ENCODE data around the gene GPR176.

GPR176 gene

DNA sequence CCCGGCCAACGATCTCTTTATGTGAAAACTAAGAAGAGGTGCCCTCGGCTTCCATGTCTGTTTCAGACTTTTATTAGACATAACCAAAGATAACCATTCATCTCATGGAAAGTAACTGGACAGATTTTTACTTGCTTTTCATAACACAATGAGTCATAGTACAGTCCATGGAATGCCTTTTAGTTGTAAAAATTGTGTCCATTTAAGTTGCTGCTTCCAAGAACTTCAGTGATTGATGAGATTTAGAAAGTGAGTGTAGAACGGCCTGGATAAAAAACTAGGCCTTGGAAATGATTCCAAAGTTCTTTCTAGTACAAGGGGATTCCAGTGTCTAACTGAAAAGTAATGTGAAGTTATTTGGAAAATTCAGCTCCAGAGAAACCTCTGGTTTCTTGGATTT, 24.7 kb upstream of the GPR176 start:
- no peak overlapping the region for H3K4me3 Mint-ChIP-seq
- no peak overlapping the region for H3K27ac Mint-ChIP-seq
- peaks cover 50% of the 10 kb centered on the region for H3K36me3 Mint-ChIP-seq (ENCODE audit: low read depth)
- no peak for DNase-seq (ENCODE audit: low spot score)
- H3K27me3 Mint-ChIP-seq (ENCODE audit: low read depth), result no peaks in the 10 kb centered on the region
- H3K9me3 Mint-ChIP-seq, result no peaks in the 10 kb centered on the region
- peaks cover 25% of the 10 kb centered on the region for H3K4me1 Mint-ChIP-seq (ENCODE audit: low read depth)

GRCh38 chr15:39942753-39943150, 22.7 kb upstream of the GPR176 start:
- no peak for DNase-seq (ENCODE audit: low spot score)
- Mint-ChIP-seq H3K36me3 (ENCODE audit: low read depth) (peaks cover 58% of the 10 kb centered on the region), H3K4me1 (ENCODE audit: low read depth) (peaks cover 24% of the 10 kb centered on the region), H3K27ac (no peak overlapping the region), H3K27me3 (ENCODE audit: low read depth) (no peaks in the 10 kb centered on the region), H3K9me3 (no peaks in the 10 kb centered on the region), H3K4me3 (no peak overlapping the region)

- H3K4me3 Mint-ChIP-seq, result no peak overlapping the region
- DNase-seq (ENCODE audit: low spot score), result no peak
- H3K27ac Mint-ChIP-seq, result no peak overlapping the region
- H3K9me3 Mint-ChIP-seq, result no peaks in the 10 kb centered on the region
- H3K4me1 Mint-ChIP-seq (ENCODE audit: low read depth), result peaks cover 20% of the 10 kb centered on the region
- H3K27me3 Mint-ChIP-seq (ENCODE audit: low read depth), result no peaks in the 10 kb centered on the region
- peaks cover 60% of the 10 kb centered on the region for H3K36me3 Mint-ChIP-seq (ENCODE audit: low read depth)
Measured at GRCh38 chr15:39942101-39942752, 22.2 kb upstream of the GPR176 start.

DNA sequence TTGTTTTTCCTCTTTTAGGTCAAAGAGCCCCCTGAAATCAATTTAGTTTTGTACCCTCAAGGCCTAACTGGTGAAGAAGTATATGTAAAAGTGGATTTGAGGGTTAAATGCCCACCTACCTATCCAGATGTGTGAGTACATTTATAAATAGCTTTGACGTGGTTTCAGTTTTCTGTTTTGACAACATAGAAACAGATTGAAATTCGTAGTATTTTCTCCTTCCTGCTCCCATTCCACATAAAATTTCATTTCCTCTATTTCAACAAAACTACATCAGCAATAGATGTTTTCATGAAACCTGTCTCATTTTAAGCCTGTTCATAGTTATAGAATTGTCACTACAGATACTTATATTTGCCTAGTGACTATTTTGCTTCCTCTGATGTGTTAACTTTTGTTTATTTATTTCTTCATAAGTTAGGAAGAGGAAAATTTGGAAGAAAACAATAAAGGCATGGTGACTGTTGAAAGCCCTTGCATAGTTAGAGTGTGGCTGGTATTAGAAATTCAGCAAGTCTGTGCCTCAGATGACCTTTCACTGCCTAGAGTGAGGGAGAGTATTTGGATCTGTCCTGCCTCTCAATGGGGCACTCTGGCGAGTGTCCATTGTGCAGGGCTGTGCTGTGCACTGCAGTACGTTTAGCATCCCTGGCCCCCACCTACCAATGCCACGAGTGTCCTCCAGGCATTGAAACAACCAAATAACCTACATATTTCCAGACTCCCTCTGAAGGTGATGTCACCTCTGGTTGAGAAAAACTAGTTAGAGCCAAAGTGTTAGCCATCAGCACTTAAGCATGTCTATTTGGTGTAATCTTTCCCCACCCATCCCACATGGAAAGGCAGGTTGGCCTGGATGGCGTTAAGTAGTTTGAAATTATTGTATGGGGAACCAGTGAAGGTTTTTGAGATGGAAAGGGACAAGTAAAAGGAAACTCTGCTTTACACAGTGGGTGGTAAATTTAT, 19.7 kb upstream of the GPR176 start:
- peaks cover 52% of the 10 kb centered on the region for H3K36me3 Mint-ChIP-seq (ENCODE audit: low read depth)
- H3K9me3 Mint-ChIP-seq, result no peaks in the 10 kb centered on the region
- no peaks in the 10 kb centered on the region for H3K27me3 Mint-ChIP-seq (ENCODE audit: low read depth)
- H3K27ac Mint-ChIP-seq, result no peak overlapping the region
- H3K4me3 Mint-ChIP-seq, result no peak overlapping the region
- no peak for DNase-seq (ENCODE audit: low spot score)
- peaks cover 33% of the 10 kb centered on the region for H3K4me1 Mint-ChIP-seq (ENCODE audit: low read depth)

GRCh38 chr15:39937696-39938095, 17.6 kb upstream of the GPR176 start:
- no peak for DNase-seq (ENCODE audit: low spot score)
- Mint-ChIP-seq H3K4me3 (no peak overlapping the region), H3K27ac (no peak overlapping the region)

GRCh38 chr15:39936681-39937080, 16.6 kb upstream of the GPR176 start:
- Mint-ChIP-seq H3K36me3 (ENCODE audit: low read depth) (peaks cover 28% of the 10 kb centered on the region), H3K27me3 (ENCODE audit: low read depth) (no peaks in the 10 kb centered on the region), H3K27ac (no peak overlapping the region), H3K4me3 (no peak overlapping the region), H3K9me3 (no peaks in the 10 kb centered on the region), H3K4me1 (ENCODE audit: low read depth) (peaks cover 40% of the 10 kb centered on the region)
- DNase-seq (ENCODE audit: low spot score), result no peak

More at GRCh38 chr15:39937696-39938095, 17.6 kb upstream of the GPR176 start:
- H3K27me3 Mint-ChIP-seq (ENCODE audit: low read depth), result no peaks in the 10 kb centered on the region
- peaks cover 42% of the 10 kb centered on the region for H3K4me1 Mint-ChIP-seq (ENCODE audit: low read depth)
- peaks cover 34% of the 10 kb centered on the region for H3K36me3 Mint-ChIP-seq (ENCODE audit: low read depth)
- H3K9me3 Mint-ChIP-seq, result no peaks in the 10 kb centered on the region

GRCh38 chr15:39936187-39936586, 16.1 kb upstream of the GPR176 start:
- H3K4me1 Mint-ChIP-seq (ENCODE audit: low read depth), result peaks cover 40% of the 10 kb centered on the region
- no peak for DNase-seq (ENCODE audit: low spot score)
- H3K36me3 Mint-ChIP-seq (ENCODE audit: low read depth), result peaks cover 28% of the 10 kb centered on the region
- no peak overlapping the region for H3K27ac Mint-ChIP-seq
- no peaks in the 10 kb centered on the region for H3K9me3 Mint-ChIP-seq
- no peaks in the 10 kb centered on the region for H3K27me3 Mint-ChIP-seq (ENCODE audit: low read depth)
- no peak overlapping the region for H3K4me3 Mint-ChIP-seq

GRCh38 chr15:39935241-39935640, 15.2 kb upstream of the GPR176 start:
- no peaks in the 10 kb centered on the region for H3K9me3 Mint-ChIP-seq
- H3K4me3 Mint-ChIP-seq, result peak overlapping the region; percentile 67
- peaks cover 40% of the 10 kb centered on the region for H3K4me1 Mint-ChIP-seq (ENCODE audit: low read depth)
- DNase-seq (ENCODE audit: low spot score), result no peak
- peaks cover 25% of the 10 kb centered on the region for H3K36me3 Mint-ChIP-seq (ENCODE audit: low read depth)
- no peaks in the 10 kb centered on the region for H3K27me3 Mint-ChIP-seq (ENCODE audit: low read depth)
- H3K27ac Mint-ChIP-seq, result peak overlapping the region; percentile 38

- H3K27ac Mint-ChIP-seq, result peak overlapping the region; percentile 69
- DNase-seq (ENCODE audit: low spot score), result peak; percentile 13
- H3K36me3 Mint-ChIP-seq (ENCODE audit: low read depth), result peaks cover 18% of the 10 kb centered on the region
- H3K4me3 Mint-ChIP-seq, result peak overlapping the region; percentile 84
- H3K27me3 Mint-ChIP-seq (ENCODE audit: low read depth), result no peaks in the 10 kb centered on the region
- H3K4me1 Mint-ChIP-seq (ENCODE audit: low read depth), result peaks cover 38% of the 10 kb centered on the region
- H3K9me3 Mint-ChIP-seq, result no peaks in the 10 kb centered on the region
Measured at GRCh38 chr15:39934397-39935071, 14.5 kb upstream of the GPR176 start.

DNA sequence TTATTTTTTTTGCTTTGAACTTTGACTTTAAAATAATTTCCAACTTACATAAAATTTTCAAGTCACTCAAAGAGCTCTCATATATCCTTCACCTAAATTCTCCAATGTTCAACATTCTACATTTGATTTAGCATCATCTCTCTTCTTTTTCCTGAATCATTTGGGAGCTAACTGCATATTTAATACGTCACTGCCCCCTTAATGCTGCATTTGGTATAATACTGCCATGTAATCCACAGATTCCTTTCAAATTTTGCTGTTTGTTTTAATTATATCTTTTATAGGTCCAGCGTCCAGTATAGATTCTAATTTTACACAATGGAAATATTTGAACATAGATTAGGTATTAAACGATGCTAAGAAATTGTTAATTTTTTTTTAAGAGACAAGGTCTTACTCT, 11.5 kb upstream of the GPR176 start:
- no peaks in the 10 kb centered on the region for H3K27me3 Mint-ChIP-seq (ENCODE audit: low read depth)
- H3K27ac Mint-ChIP-seq, result no peak overlapping the region
- no peak for DNase-seq (ENCODE audit: low spot score)
- no peak overlapping the region for H3K4me3 Mint-ChIP-seq
- peaks cover 27% of the 10 kb centered on the region for H3K4me1 Mint-ChIP-seq (ENCODE audit: low read depth)
- no peaks in the 10 kb centered on the region for H3K9me3 Mint-ChIP-seq
- peaks cover 7% of the 10 kb centered on the region for H3K36me3 Mint-ChIP-seq (ENCODE audit: low read depth)

GRCh38 chr15:39926526-39926925, 6.5 kb upstream of the GPR176 start:
- Mint-ChIP-seq H3K9me3 (peaks cover 3% of the 10 kb centered on the region), H3K27ac (no peak overlapping the region), H3K36me3 (ENCODE audit: low read depth) (no peaks in the 10 kb centered on the region), H3K4me3 (no peak overlapping the region), H3K27me3 (ENCODE audit: low read depth) (peaks cover 4% of the 10 kb centered on the region), H3K4me1 (ENCODE audit: low read depth) (peaks cover 13% of the 10 kb centered on the region)
- no peak for DNase-seq (ENCODE audit: low spot score)

DNA sequence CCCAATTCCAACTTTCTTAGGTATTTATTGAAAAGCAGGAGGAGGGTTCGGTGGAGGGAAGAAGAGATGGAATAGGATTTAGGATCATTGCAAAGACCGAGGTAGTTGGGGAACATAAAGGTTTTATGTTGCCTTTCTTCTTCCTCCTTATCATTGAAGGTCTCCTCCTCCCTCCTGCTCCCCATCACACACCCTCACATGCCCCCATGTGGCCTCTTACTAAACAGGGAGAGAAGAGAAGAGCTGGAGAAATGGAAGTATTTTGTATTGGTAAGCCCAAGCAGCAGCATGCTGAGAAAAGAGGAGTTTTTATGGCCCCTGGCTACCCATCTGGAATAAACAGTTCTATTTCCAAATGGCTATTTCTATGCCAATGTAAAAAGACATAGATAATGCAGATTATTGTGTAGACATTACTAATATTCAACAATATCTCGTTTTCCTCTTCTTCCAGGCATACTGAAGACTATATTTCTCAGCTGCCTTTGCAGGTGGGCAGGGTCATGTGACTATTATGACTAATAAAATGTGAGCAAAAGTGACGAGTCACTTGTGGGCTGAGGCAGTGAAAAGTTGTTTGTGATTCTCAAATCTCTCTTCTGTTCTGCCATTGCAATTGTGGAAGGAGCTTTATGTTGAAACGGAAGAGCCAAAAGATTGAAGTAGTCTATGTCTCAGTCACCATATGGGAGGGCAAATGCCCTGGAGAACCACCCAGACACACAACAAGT, 5.2 kb upstream of the GPR176 start:
- Mint-ChIP-seq H3K27ac (no peak overlapping the region), H3K4me3 (no peak overlapping the region)
- no peak for DNase-seq (ENCODE audit: low spot score)

DNA sequence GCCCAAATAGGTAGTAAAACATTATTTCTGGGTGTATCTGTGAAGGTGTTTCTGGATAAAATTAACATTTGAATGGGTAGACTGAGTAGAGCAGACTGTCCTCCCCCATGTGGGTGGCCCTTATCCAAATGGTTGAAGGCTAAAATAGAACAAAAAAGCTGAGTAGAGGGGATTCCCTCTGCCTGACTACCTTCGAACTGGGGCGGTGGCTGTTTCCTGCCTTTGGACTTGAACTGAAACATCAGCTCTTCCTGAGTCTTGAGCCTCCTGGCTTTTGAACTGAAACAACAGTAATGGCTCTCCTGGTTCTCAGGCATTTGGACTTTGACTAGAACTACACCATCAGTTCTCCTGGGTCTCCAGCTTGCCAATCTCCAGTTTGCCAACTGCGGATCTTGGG, 4.4 kb upstream of the GPR176 start:
- Mint-ChIP-seq H3K4me1 (ENCODE audit: low read depth) (peaks cover 19% of the 10 kb centered on the region), H3K36me3 (ENCODE audit: low read depth) (peaks cover 2% of the 10 kb centered on the region), H3K27ac (no peak overlapping the region), H3K27me3 (ENCODE audit: low read depth) (peaks cover 14% of the 10 kb centered on the region), H3K4me3 (no peak overlapping the region), H3K9me3 (peaks cover 8% of the 10 kb centered on the region)
- DNase-seq (ENCODE audit: low spot score), result no peak

More for the DNA sequence above, 5.2 kb upstream of the GPR176 start:
- H3K4me1 Mint-ChIP-seq (ENCODE audit: low read depth), result peaks cover 19% of the 10 kb centered on the region
- H3K27me3 Mint-ChIP-seq (ENCODE audit: low read depth), result peaks cover 10% of the 10 kb centered on the region
- H3K36me3 Mint-ChIP-seq (ENCODE audit: low read depth), result peaks cover 2% of the 10 kb centered on the region
- H3K9me3 Mint-ChIP-seq, result peaks cover 8% of the 10 kb centered on the region
